ENCODE measurements around the gene NEURL3. TPM values are rescaled to one million over a fixed set of nuclear protein-coding genes. Genes with fewer than 3 reads are reported as not detected.
A peak's percentile ranks its signal among the peaks of the same experiment; 100 is the strongest.

The NEURL3 gene
- total and polyA plus RNA-seq, 2 of the 8 experiments (the other 6 are each of a cell fraction or from before 2014, with no cell fraction given), result not detected

DNA sequence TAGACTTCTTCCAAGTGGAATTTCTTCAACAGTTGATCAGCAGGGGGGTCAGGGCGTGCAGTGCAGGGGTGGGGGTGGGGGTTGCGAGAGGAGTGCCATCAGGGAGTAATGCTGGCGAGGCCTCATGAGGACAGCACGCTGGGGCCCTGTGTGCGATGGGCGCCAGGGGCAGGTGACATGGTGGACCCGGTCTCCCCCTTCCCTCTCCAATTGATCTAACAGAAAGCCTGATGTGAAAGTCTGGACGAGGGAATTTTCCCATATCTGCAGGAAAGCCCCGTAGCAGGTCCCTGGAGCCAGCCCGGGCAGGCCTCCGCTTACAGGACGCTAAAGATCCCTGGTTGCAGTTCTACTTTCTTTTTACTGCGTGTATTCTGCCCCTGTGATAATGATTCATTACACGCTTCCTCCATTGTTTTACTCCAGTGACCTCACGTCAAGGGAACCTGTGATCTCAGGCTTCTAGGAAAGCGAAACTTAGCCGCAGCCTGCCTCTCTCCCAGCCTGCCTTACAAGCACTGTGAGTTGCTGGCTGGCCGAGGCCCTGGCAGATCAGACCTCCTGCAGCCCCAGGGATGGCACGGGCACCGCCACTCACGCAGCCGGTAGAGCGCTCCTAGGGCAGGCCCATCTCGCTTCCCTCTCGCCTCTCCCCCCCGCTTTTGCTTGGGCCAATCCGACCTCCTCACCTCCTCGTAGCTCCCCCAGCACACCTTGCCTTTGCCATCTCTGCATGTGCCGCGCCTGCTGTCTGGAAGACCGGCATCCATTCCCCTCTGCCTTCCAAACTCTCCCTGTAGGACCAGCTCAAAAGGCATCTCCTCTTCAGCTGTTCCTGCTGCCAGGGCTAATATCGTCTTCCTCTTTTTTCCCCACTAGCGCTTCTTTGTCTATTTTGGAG, 19.2 kb downstream of the NEURL3 start (continued):
- no peak for TF ChIP-seq ZNF274 (IDR thresholded peaks at IDR 0.05; ENCODE audit: borderline replicate concordance, extremely low read depth, low read length)
- no peak for TF ChIP-seq CBX5 (IDR thresholded peaks at IDR 0.05; ENCODE audit: low read depth, low read length)
- TF ChIP-seq TEAD4 (IDR thresholded peaks at IDR 0.05; ENCODE audit: low read depth, low read length), result no peak
- TF ChIP-seq CHD2 (IDR thresholded peaks at IDR 0.05; ENCODE audit: low read length), result no peak
- no peak for TF ChIP-seq SIX5 (IDR thresholded peaks at IDR 0.05; ENCODE audit: low read depth, low read length)
- no peak for TF ChIP-seq SUZ12 (IDR thresholded peaks at IDR 0.05; ENCODE audit: low read length)
- TF ChIP-seq RAD21 (IDR thresholded peaks at IDR 0.05 in 1 of 2, conservative IDR thresholded peaks at IDR 0.05 in 1 of 2; ENCODE audit: low read depth in 2 of 2, low read length in 2 of 2), result no peak
- no peak for TF ChIP-seq BRCA1 (IDR thresholded peaks at IDR 0.05; ENCODE audit: low read depth, low read length)
- 0 out of 2 replicates have a peak, but pooled peaks have one; percentile 55 for TF ChIP-seq RBBP5 (IDR thresholded peaks at IDR 0.05; ENCODE audit: borderline replicate concordance, low read depth, low read length)

Measured in H1 (cell line).